HG03039 (cell line): Measurements from ENCODE around the gene MXRA8.
A peak's percentile ranks its signal among the peaks of the same experiment; 100 is the strongest.

Experiments used
- ATAC-seq: cut with Tn5 transposase; IDR thresholded peaks from one replicate; pipeline ENCODE4 v1.9.1; 2021; ENCODE audit warnings: mild to moderate bottlenecking, moderate library complexity; ENCODE audit not compliant: unreplicated experiment

The MXRA8 gene

DNA sequence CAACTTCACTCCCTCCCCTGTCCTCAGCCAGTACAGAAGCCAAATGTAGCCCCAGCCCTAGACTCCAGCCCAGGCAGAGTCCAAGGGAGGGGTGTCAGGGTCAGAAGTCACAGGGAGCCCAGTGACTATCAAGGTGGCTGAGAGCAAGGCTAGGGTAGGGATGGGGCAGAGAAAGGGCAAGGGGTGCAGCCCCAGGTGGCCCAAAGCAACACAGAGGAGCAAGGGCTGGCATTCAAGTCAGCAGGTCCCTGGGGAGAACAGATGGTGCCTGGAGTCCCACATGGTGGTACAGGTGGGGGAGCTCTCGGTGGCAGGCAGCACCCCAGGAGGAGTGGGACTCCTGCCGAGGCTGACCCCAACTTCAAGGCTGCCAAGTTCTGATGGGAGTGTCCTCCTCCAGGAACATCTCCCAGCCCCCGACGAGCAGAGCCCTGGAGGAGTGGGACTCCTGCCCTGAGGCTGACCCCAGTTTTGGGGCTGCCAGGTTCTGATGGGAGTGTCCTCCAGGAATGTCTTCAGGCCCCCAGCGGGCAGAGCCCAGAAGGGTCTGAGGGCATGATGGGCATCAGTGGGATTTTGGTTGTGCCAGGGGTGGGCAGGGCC is 5.5 kb downstream of the MXRA8 start:
- no peak for ATAC-seq

GRCh38 chr1:1351511-1352427 is 6.6 kb downstream of the MXRA8 start:
- ATAC-seq: no peak

GRCh38 chr1:1349256-1350012 is 8.9 kb downstream of the MXRA8 start, which contains the start of gene DVL1:
DVL1 (minus strand) TSS chr1:1349418; CDS start chr1:1349065, 353 bp downstream.
- peak; percentile 54 for ATAC-seq

DNA sequence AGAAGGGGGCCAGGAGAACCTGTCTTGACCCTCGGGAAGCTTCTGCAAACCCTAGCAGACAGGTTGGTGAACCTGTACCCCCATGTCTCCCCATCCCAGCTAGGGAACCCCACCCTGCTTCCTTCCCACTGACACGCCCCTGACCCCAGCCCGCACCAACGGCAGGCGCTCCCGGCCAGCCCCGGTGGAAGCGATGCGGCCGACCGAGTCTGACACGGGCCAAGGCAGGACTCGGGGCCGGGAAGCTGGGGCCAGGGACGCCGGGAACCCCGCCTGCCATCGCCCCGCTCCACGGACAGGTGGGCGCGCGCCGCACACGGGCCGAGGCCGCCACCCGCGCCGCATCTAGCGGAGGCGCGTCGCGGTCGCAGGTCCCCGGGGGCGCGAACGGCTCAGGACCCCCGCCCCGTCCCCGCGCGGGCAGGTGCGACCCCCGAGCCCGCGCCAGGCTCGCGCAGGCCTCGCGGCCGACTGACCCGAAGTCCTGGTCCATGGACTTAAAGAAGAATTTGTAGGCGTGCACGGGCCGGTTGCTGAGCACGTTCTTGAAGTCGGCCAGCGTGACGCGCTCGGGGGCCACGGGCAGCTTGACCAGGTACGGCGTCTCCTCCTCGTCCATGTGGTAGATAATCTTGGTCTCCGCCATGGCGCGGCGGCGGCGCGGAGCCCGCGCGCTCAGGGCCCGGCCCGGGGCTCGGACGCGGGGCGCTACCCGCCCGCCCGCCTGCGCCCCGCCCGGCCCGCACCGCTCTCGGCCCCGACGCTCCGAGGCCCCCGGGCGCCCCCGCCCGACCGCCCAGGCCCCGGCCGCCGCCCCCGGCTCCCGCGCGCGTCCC is 9.7 kb downstream of the MXRA8 start:
- peak; percentile 26 for ATAC-seq

DNA sequence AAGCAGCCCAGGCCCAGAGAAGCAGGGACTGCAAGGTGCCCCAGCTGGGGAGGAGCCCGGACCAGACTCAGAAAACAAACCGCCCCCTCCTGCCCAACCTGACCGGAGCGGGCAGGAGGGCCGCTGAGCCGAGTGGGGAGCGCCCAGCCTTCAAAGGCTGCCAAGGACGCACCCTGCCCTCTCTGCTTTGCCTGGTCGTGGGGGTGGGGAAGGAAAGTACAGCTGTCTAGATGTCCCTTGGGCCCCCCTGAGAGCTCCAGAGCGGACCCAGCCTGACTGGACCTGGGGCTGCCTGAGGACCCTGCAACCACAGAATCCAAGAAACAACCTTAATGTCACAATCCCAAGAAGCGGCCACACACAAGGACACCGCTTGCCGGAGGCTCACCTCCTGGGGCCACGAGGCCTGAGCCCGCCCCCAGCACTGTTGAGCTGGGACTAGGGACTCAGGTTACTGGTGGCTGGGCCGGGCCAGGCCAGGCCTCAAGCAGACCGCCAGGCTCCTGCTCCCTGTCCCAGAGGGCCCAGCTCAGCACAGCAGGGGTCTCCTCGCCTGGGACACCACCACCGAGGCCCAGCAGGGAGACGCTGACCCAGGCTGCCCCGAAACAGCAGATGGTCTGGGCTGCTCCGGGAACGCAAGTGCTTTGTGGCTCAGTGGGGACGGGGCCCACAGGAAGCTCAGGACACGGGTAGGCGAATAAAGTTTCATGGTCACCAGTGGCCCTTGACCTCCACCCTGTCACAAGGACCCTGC is 10.5 kb downstream of the MXRA8 start:
- no peak for ATAC-seq

DNA sequence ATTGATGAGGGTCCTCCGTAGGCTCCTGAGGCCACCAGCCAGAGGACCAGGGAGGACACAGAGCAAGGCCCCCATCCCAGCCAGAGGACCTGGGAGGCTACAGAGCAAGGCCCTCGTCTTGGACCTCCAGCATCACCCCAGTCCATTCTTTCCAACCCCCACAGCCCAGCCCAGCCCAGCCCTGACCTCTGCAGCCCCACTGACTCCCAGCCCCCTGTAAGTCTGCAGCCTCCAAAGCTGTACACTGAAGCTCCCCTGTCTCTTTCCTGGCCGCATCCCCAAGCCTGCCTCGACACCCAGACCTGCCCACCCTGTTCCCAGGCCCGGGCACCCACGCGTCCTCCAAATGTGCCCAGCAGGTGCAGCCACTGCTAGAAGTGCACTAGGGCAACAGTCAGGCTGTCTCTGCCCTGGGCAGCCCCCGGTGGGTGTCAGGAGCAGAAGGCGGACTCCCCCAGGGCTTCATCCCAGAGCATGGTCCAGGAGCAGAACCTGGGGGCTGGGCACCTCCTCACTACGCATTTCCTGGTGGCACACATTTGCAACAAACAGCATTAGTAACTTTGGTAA is 11.2 kb downstream of the MXRA8 start:
- no peak for ATAC-seq

- no peak for ATAC-seq
Observed at GRCh38 chr1:1346501-1346890, 11.9 kb downstream of the MXRA8 start.

DNA sequence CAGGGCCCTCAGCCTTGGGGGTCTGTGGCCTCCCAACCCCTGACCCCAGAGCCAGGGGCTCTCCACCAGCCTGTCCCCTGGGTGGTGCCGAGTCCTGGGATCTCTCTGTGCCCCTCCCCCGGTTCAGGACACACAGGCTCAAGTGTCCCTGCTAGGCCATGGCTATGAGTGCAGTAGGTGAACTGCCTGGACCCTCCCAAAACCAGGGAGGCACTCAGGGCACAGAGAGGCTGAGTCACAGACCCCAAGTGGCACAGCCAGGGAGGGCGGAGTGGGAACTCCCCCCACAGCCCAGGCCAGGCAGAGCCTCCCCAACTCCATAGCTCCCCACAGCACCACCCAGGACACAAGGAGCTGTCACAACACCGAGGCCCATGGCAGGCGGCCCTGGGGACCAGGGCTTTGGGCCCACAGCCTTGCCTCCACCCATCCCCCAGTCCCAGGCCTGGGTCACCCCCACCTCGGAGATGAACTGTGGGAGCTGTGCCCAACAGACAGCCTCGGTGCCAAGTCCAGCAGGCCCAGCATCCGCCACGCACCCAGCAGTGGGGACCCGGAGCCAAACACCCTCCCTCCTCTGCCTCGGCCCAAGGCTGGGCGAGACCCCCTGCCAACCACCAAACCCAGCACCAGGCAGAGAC is 12.4 kb downstream of the MXRA8 start:
- no peak for ATAC-seq

DNA sequence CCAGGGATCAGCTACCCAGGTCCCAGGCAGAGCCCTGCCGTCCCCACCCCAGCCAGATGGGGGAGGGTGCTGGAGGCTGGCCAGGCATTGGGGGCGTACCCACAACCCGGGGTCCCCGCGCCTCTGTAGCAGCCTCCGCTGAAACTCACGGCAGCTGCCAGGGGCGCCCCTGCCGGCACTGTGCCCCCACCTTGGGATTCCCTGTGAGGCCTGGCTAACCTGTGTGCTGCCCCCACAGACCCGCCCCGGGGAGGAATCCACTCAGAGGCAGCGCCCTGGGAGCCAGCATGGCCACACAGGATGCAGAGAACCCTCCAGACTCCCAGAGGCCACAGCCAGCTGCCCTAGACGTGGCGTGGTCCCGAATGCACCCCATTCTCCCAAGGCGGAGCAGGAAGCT is 13.0 kb downstream of the MXRA8 start:
- ATAC-seq: no peak

- ATAC-seq: no peak
Observed at GRCh38 chr1:1344655-1345361, 13.5 kb downstream of the MXRA8 start.

GRCh38 chr1:1343811-1344421 is 14.4 kb downstream of the MXRA8 start:
- no peak for ATAC-seq

GRCh38 chr1:1342584-1343115 is 15.7 kb downstream of the MXRA8 start:
- ATAC-seq: no peak

GRCh38 chr1:1342061-1342562 is 16.2 kb downstream of the MXRA8 start:
- no peak for ATAC-seq

DNA sequence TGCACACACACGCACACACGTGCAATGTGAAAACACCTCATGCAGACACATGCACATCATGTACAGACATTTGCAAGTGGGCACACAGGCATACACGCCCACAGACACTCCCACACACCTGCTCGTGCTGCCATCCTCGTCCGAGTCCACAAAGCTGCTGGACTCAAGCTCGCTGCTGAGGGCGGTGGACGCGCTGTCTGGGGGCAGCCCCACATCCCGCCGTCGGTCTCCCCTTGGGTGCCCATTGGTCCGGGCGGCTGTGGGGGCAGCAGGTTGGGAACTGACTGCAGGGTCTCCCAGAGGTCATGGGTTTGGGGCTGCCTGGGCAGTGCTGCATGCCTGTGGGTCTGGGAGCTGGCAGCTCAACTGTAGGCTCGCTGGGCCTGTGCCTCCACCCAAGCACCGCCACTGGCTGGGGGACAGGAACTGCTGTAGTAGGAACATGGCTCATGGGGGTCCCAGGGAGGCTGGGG is 16.8 kb downstream of the MXRA8 start:
- ATAC-seq: no peak

GRCh38 chr1:1340791-1341548 is 17.4 kb downstream of the MXRA8 start:
- no peak for ATAC-seq

- no peak for ATAC-seq
Observed at GRCh38 chr1:1340185-1340584, 18.2 kb downstream of the MXRA8 start.

DNA sequence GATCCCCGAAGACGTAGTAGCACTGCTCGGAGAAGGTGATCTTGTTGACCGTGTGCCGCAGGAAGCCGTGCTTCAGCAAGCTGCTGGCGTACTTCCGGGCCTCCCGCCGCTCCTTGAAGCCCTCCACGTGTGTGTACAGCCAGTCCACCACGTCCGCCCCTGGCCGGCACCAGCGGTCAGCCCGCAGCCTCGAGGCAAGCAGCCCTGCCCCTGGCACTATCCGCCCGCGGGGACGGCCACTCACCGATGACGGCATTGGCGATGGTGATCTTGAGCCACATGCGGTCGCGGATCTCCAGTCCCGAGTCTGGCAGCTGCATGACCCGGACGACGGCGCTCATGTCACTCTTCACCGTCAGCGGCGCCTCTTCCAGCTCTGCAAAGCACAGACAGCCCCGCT is 20.1 kb downstream of the MXRA8 start:
- no peak for ATAC-seq
